Retinal pigment epithelial cell (primary cell): ENCODE data around the gene TSPAN4.
A peak's percentile ranks its signal among the peaks of the same experiment; 100 is the strongest.

Source experiments
- DNase-seq: peaks from one replicate; pipeline ENCODE4 v3.0.0-alpha.2; 2010; ENCODE audit warnings: low read depth
- H3K4me3 ChIP-seq: 2 replicates; pipeline ENCODE4 v1.5.1; 2011; ENCODE audit warnings: mild to moderate bottlenecking, low read length, control low read depth, moderate library complexity
- CTCF ChIP-seq: conservative IDR thresholded peaks from 2 replicates; pipeline ENCODE4 v1.5.1; 2011; ENCODE audit warnings: low read depth, low read length, control low read depth, inconsistent platforms

Gene TSPAN4

GRCh38 chr11:845872-846495 lies 3.3 kb downstream of the TSPAN4 start:
- no peak for DNase-seq
- no peak for TF ChIP-seq CTCF
- H3K4me3 ChIP-seq: no peak overlapping the region

GRCh38 chr11:846496-847098 lies 3.9 kb downstream of the TSPAN4 start:
- DNase-seq: no peak
- no peak for TF ChIP-seq CTCF
- no peak overlapping the region for H3K4me3 ChIP-seq

- H3K4me3 ChIP-seq: no peak overlapping the region
- no peak for TF ChIP-seq CTCF
- DNase-seq: no peak
Observed at GRCh38 chr11:847876-848275, 5.2 kb downstream of the TSPAN4 start.

GRCh38 chr11:848380-848931 lies 5.8 kb downstream of the TSPAN4 start:
- TF ChIP-seq CTCF: peak; percentile 95
- H3K4me3 ChIP-seq: no peak overlapping the region
- no peak for DNase-seq

GRCh38 chr11:849104-849824 lies 6.6 kb downstream of the TSPAN4 start:
- no peak for TF ChIP-seq CTCF
- no peak for DNase-seq
- H3K4me3 ChIP-seq: peak overlapping the region; percentile 56

GRCh38 chr11:849951-850774 lies 7.5 kb downstream of the TSPAN4 start:
- peak overlapping the region; percentile 45 for H3K4me3 ChIP-seq
- no peak for TF ChIP-seq CTCF

More at GRCh38 chr11:849951-850774, 7.5 kb downstream of the TSPAN4 start:
- DNase-seq: no peak
